OCI-LY3 (cell line): ENCODE measurements around the gene VTI1A.

Experiments used
- H2AFZ ChIP-seq: fragments of 200-600, 300-600 bp; shearing (Covaris generic); 2 replicates; pipeline ENCODE4 v1.6.0; 2014; ENCODE audit warnings: antibody characterized with exemption, low read depth, low read length
- H3K27ac ChIP-seq: fragments of 200-600, 300-600 bp; sonication (generic); 2 replicates; pipeline ENCODE4 v1.5.1; 2014; ENCODE audit warnings: mild to moderate bottlenecking, low read length, moderate library complexity, mixed read lengths
- H3K27me3 ChIP-seq: fragments of 200-600, 300-600 bp; sonication (generic); 2 replicates; pipeline ENCODE4 v1.6.1; 2014; ENCODE audit warnings: low read depth, low read length, mixed read lengths
- H3K36me3 ChIP-seq: fragments of 200-600, 300-600 bp; sonication (generic); replicated peaks from 2 replicates; pipeline ENCODE3; 2014; ENCODE audit warnings: low read depth, low read length, mixed read lengths
- H3K4me1 ChIP-seq: fragments of 300-600, 200-600 bp; sonication (generic); 2 replicates; pipeline ENCODE4 v1.6.1; 2014; ENCODE audit warnings: low read length, mixed read lengths
- H3K4me2 ChIP-seq: fragments of 200-600, 300-600 bp; sonication (generic); 2 replicates; pipeline ENCODE4 v1.6.1; 2014; ENCODE audit warnings: low read length, mixed read lengths
- H3K4me3 ChIP-seq: fragments of 300-600, 200-600 bp; sonication (generic); 2 replicates; pipeline ENCODE4 v1.5.1; 2014; ENCODE audit warnings: antibody characterized with exemption, mild to moderate bottlenecking, low read length, moderate library complexity
- H3K79me2 ChIP-seq: fragments of 300-600, 200-600 bp; shearing (Covaris generic); 2 replicates; pipeline ENCODE4 v1.6.1; 2014; ENCODE audit warnings: mild to moderate bottlenecking, low read length, mixed read lengths
- H3K9ac ChIP-seq: fragments of 300-600, 200-600 bp; shearing (Covaris generic); 2 replicates; pipeline ENCODE4 v1.6.0; 2014; ENCODE audit warnings: mild to moderate bottlenecking, low read length, moderate library complexity
- H3K9me3 ChIP-seq: fragments of 200-600, 300-600 bp; shearing (Covaris generic); 2 replicates; pipeline ENCODE4 v1.6.1; 2014; ENCODE audit warnings: low read length, mixed read lengths; ENCODE audit not compliant: insufficient read depth
- H4K20me1 ChIP-seq: fragments of 200-600, 300-600 bp; sonication (generic); 2 replicates; pipeline ENCODE4 v1.6.1; 2016; ENCODE audit warnings: low read length, mixed read lengths; ENCODE audit not compliant: insufficient read depth
- EZH2phosphoT487 ChIP-seq: fragments of 200-600 bp; shearing (Covaris generic); IDR thresholded peaks from 2 replicates; pipeline ENCODE4 v1.6.1; 2018; ENCODE audit warnings: antibody characterized with exemption, mixed run types, low read depth
- TF ChIP-seq, protein P1 (sequence below): fragments of 200-600, 300-600 bp; sonication (generic); IDR thresholded peaks from 2 replicates; pipeline ENCODE4 v1.5.1; 2014; ENCODE audit warnings: antibody characterized with exemption, low read length, low read depth

The VTI1A gene

DNA sequence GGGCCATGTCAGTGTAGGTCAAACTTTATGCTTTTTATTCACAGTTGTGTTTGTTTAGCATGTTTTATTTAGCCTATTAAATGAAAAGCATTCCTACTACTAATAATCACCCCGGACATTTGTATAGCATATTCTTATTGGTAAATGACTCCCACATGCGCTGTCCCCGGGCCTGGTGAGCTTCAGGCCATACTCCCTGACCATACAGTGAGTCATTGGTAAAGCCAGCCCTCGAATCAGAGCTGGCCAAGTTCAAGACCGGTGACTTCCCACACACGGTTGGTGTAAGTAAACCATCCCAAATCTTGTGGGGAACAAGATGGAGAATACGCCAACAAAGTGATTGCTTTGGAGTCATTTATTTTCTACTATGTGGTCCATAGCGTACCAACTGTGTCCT is 264.4 kb downstream of the VTI1A start:
- Histone ChIP-seq H3K79me2 (no peaks in the 10 kb centered on the region), H3K4me2 (no peak overlapping the region), H3K9ac (no peak overlapping the region), H4K20me1 (no peaks in the 10 kb centered on the region), H3K4me3 (no peak overlapping the region), H3K9me3 (no peaks in the 10 kb centered on the region), H2AFZ (no peak overlapping the region), H3K27ac (no peak overlapping the region), H3K36me3 (no peaks in the 10 kb centered on the region), H3K4me1 (no peaks in the 10 kb centered on the region), H3K27me3 (no peaks in the 10 kb centered on the region)
- TF ChIP-seq, protein P1, sequence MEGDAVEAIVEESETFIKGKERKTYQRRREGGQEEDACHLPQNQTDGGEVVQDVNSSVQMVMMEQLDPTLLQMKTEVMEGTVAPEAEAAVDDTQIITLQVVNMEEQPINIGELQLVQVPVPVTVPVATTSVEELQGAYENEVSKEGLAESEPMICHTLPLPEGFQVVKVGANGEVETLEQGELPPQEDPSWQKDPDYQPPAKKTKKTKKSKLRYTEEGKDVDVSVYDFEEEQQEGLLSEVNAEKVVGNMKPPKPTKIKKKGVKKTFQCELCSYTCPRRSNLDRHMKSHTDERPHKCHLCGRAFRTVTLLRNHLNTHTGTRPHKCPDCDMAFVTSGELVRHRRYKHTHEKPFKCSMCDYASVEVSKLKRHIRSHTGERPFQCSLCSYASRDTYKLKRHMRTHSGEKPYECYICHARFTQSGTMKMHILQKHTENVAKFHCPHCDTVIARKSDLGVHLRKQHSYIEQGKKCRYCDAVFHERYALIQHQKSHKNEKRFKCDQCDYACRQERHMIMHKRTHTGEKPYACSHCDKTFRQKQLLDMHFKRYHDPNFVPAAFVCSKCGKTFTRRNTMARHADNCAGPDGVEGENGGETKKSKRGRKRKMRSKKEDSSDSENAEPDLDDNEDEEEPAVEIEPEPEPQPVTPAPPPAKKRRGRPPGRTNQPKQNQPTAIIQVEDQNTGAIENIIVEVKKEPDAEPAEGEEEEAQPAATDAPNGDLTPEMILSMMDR, result no peak
- TF ChIP-seq EZH2phosphoT487, result no peak

DNA sequence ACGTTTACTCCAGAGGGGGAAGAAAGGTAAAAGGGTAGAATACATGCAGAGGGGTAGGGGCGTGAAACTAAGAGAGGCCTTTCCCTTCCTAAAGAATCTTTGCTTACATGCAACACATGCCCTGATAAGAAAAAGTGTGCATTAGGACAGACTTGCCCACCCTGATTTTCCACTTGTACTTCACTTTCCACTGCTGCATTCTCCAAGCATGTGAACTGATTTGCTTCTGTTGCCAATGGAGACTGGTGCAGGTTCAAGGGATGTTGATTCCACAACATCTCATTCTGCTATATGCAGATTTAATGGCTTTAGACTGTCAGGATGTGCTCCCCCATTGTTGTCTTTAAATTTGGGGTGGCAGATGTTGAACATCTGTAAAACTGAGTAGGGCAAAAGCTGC is 265.5 kb downstream of the VTI1A start:
- H4K20me1 ChIP-seq, result no peaks in the 10 kb centered on the region
- TF ChIP-seq, protein P1, result no peak
- TF ChIP-seq EZH2phosphoT487, result no peak
- H3K9me3 ChIP-seq, result no peaks in the 10 kb centered on the region
- H3K79me2 ChIP-seq, result no peaks in the 10 kb centered on the region
- no peak overlapping the region for H3K4me3 ChIP-seq
- H3K27me3 ChIP-seq, result no peaks in the 10 kb centered on the region
- H2AFZ ChIP-seq, result no peak overlapping the region
- H3K4me2 ChIP-seq, result no peak overlapping the region
- H3K9ac ChIP-seq, result no peak overlapping the region
- no peak overlapping the region for H3K27ac ChIP-seq
- no peaks in the 10 kb centered on the region for H3K4me1 ChIP-seq
- no peaks in the 10 kb centered on the region for H3K36me3 ChIP-seq

DNA sequence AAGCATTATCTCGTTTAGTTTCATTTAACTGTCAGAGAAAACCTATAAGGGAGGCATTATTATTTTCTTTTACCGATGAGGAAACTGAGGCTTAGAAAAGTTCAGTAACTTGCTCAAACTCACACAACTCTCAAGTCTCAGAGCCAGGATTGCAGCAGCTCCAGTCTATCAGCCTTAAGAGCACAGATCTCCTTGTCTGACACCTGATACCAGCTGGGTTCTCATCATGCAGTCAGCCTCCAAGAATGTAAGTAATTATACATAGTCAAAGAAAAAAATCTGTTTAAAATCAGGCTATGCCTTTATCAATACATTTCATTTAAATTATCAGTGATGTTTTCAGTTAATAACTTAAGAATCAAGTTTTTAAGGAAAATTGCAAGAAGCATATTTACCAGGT is 266.4 kb downstream of the VTI1A start:
- Histone ChIP-seq H3K4me1 (no peaks in the 10 kb centered on the region), H3K9me3 (no peaks in the 10 kb centered on the region), H3K4me2 (no peak overlapping the region), H3K27me3 (no peaks in the 10 kb centered on the region), H4K20me1 (no peaks in the 10 kb centered on the region), H3K4me3 (no peak overlapping the region), H2AFZ (no peak overlapping the region), H3K36me3 (no peaks in the 10 kb centered on the region), H3K9ac (no peak overlapping the region), H3K27ac (no peak overlapping the region), H3K79me2 (no peaks in the 10 kb centered on the region)
- no peak for TF ChIP-seq EZH2phosphoT487
- TF ChIP-seq, protein P1, result no peak

DNA sequence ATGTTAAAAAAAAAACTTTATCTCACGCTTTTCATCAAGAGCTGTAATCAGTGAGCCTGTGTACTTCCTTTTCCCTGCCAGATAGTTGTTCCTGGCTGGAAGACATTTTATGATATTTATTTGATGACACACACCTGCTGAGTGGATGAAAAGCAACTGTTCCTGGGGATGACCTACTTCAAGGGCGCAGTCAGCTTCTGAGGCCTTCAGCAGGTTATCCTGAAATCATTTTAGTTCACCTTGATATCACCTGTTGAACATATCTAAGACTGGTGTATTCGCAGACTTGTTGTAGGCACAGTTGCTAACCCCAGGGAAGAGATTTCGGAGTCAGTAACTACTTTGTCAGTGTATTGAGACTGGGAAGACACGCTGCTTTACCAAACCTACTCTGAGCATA is 268.6 kb downstream of the VTI1A start:
- no peaks in the 10 kb centered on the region for H3K79me2 ChIP-seq
- H2AFZ ChIP-seq, result no peak overlapping the region
- no peaks in the 10 kb centered on the region for H3K9me3 ChIP-seq
- H3K4me2 ChIP-seq, result no peak overlapping the region
- TF ChIP-seq, protein P1, result no peak
- no peak for TF ChIP-seq EZH2phosphoT487
- H3K36me3 ChIP-seq, result no peaks in the 10 kb centered on the region
- no peaks in the 10 kb centered on the region for H4K20me1 ChIP-seq
- no peak overlapping the region for H3K9ac ChIP-seq
- no peak overlapping the region for H3K4me3 ChIP-seq
- no peak overlapping the region for H3K27ac ChIP-seq
- H3K27me3 ChIP-seq, result no peaks in the 10 kb centered on the region
- no peaks in the 10 kb centered on the region for H3K4me1 ChIP-seq
